Activated T-helper 1 cell treated with anti-CD3 and anti-CD28 coated beads, Interleukin-12 subunit alpha, Interleukin-12 subunit beta, Interleukin-2, Interleukin-4 antibody, amounts not matched to agents 30 ng/mL and 10 ng/mL and 1 ng/mL, durations not matched to agents 14 hours and 24 hours and 36 hours (primary cell): ENCODE measurements around the gene PRR13. TPM values are rescaled to one million over a fixed set of nuclear protein-coding genes. Genes with fewer than 3 reads are reported as not detected.
A peak's percentile ranks its signal among the peaks of the same experiment; 100 is the strongest.

Experiments used
- DNase-seq: peaks from one replicate; pipeline ENCODE4 v3.0.0; 2021; ENCODE audit warnings: low spot score
- H3K27ac Mint-ChIP-seq: one replicate; pipeline ENCODE4 v1.8.0; 2021; ENCODE audit warnings: mild to moderate bottlenecking, mixed read lengths
- H3K27me3 Mint-ChIP-seq: one replicate; pipeline ENCODE4 v1.8.0; 2022; ENCODE audit warnings: mild to moderate bottlenecking, moderate library complexity, mixed read lengths; ENCODE audit not compliant: insufficient read depth
- H3K36me3 Mint-ChIP-seq: one replicate; pipeline ENCODE4 v1.8.0; 2021; ENCODE audit warnings: low read depth, mixed read lengths
- H3K4me1 Mint-ChIP-seq: one replicate; pipeline ENCODE4 v1.8.0; 2021; ENCODE audit warnings: low read depth, mixed read lengths
- H3K4me3 Mint-ChIP-seq: one replicate; pipeline ENCODE4 v1.8.0; 2021; ENCODE audit warnings: mild to moderate bottlenecking, moderate library complexity, mixed read lengths
- H3K9me3 Mint-ChIP-seq: one replicate; pipeline ENCODE4 v1.8.0; 2021; ENCODE audit warnings: mixed read lengths
- intact Hi-C: fragments of 100-400 bp; cut with micrococcal nuclease; formaldehyde crosslinking; loops from one replicate; pipeline ENCODE4 v1.15.1; 2024
- total RNA-seq: library from RNA; stranded (reverse); gene quantifications from 2 replicates; pipeline ENCODE4 v1.2.3, GENCODE V29; 2022

The PRR13 gene
- total RNA-seq, 1 donor from 2014 or later = 219 TPM

DNA sequence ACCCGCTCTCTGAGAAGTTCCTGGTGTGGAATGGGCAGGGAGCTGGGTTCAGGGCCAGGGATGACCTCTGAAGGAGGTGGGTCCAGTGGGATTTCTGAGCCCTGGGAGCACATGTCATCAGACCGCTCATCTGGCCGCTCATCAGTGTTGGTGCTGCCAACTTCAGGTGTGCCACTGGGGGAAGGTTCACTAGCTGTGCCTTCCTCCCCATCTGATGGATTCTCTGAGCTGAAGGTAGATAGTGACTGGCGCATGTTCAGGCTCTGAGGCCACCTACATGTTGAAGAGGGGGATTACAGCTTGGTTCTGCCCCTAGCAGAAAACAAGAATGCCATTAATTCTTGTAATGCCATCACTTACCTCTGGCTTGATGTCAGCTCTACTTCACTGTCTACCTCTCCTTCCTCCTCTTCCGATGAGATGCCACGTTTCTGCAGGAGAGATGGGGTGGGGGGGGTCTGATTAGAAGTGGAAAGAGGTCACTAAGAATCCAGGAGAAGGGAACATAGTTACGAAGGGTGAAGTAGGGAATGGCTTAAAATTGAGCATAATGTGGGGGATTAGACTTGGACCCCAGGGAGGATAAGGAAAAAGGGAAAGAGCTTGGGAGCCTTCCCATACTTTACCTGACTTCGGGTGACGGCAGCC is 40.5 kb downstream of the PRR13 start:
- Mint-ChIP-seq H3K9me3 (no peaks in the 10 kb centered on the region), H3K4me3 (no peak overlapping the region), H3K27ac (no peak overlapping the region), H3K4me1 (no peaks in the 10 kb centered on the region), H3K27me3 (no peaks in the 10 kb centered on the region), H3K36me3 (peaks cover 56% of the 10 kb centered on the region)
- intact Hi-C loops = no loop called here
- DNase-seq = no peak

- Mint-ChIP-seq H3K27ac (no peak overlapping the region), H3K4me3 (no peak overlapping the region)
Measured at GRCh38 chr12:53482626-53483168, 41.2 kb downstream of the PRR13 start.

DNA sequence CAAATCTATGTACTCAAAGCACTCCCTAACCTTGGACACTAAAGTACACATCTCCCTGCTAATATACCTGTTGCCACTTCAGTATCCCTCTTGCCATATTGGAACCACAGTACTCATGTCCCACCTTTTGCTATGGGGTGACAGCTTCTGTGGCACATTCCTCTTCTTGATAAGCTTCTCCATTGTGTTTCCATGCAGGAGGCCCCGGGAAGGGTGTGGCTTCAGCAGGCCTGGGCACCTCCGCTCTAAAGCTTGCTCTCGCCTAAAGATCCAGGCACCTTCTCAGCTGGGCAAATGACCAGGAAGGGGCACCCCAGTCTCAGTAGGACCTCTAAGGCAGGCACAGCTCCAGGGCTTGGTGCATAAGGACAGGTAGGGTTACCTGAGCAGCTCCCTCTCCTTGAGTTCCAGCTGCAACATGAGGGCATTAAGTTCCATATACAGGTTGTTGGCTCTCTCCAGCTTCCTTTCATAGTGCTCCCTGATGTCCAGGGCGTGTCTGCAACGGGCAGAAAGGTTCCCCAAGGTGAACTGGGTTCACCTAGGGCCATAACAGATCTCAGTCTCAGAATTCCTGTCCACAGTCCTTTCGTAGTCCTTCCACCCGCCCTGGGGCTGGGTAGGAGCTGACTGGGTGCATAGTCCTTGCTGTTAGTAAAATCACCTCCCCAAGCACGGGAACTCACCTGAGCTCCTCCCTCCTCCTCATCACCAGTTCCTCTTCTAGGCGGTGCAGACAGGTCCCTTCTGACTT is 41.9 kb downstream of the PRR13 start:
- H3K27ac Mint-ChIP-seq = no peak overlapping the region
- H3K4me1 Mint-ChIP-seq = no peaks in the 10 kb centered on the region
- H3K27me3 Mint-ChIP-seq = no peaks in the 10 kb centered on the region
- peaks cover 51% of the 10 kb centered on the region for H3K36me3 Mint-ChIP-seq
- DNase-seq = no peak
- no peak overlapping the region for H3K4me3 Mint-ChIP-seq
- intact Hi-C loops = no loop called here
- no peaks in the 10 kb centered on the region for H3K9me3 Mint-ChIP-seq

More at GRCh38 chr12:53482626-53483168, 41.2 kb downstream of the PRR13 start:
- H3K36me3 Mint-ChIP-seq = peaks cover 53% of the 10 kb centered on the region
- DNase-seq = no peak
- H3K9me3 Mint-ChIP-seq = no peaks in the 10 kb centered on the region
- H3K4me1 Mint-ChIP-seq = no peaks in the 10 kb centered on the region
- H3K27me3 Mint-ChIP-seq = no peaks in the 10 kb centered on the region
- intact Hi-C loops = no loop called here

DNA sequence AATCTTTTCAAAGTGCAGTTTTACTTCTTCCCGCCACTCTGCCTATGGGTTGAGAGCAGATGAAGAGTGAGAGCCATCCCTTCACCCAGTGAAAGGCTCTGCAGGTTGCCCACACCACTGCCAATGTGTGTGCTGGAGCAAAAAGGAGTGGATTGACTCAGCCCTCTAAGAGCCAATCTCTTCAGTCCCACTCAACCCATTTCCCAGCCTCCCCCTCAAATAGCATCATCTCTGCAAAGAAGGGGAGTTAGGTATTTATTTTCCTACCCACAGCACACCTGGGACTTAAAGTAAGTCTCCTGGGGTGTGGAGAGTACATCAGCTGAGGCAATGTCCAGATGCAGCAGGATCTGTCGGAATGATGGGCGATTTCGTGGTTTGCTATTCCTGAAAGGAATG is 42.4 kb downstream of the PRR13 start:
- Mint-ChIP-seq H3K4me3 (no peak overlapping the region), H3K9me3 (no peaks in the 10 kb centered on the region), H3K27ac (no peak overlapping the region), H3K36me3 (peaks cover 45% of the 10 kb centered on the region), H3K27me3 (no peaks in the 10 kb centered on the region), H3K4me1 (no peaks in the 10 kb centered on the region)
- DNase-seq = no peak
- intact Hi-C loops = no loop called here

DNA sequence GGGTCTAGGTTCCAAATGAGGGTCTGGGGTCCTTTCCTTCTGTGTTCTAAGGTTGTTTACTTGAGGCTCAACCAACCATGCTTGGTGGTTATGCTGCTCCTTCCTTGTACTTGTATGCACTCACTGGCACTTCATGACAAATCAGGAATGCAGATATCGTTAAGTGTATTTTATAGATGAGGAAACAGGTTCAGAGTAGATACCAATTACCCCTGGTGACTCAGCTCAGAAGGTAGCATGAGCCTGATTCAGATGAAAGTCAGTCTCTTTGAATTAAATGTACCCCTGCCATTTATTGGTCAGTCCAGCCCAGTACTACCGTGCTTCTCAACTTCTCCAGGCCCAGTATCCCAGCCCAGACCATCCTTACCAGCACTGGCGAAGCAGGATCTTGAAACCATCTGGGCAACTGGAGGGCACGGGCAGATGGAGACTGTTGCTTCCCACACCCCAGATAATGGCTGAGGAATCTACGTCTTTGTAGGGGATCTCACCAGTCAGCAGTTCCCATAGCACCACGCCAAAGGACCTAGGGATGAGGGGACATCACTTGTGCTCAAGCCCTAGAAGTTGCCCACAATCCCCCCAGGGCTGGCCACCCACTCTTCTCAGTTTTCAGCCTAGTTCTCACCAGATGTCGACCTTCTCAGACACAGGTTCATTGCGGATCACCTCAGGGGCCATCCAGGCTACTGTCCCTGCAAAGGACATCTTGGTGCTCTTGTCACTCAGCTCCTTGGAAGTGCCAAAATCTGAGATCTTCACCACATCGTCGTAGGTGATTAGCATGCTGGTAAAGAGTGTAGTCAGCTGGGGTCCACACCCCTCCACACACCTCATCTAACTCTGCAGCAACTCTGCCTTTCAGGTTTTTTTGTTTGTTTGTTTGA is 43.4 kb downstream of the PRR13 start:
- no peak overlapping the region for H3K4me3 Mint-ChIP-seq
- DNase-seq = no peak
- no peaks in the 10 kb centered on the region for H3K27me3 Mint-ChIP-seq
- H3K4me1 Mint-ChIP-seq = no peaks in the 10 kb centered on the region
- H3K27ac Mint-ChIP-seq = peak overlapping the region; percentile 55
- H3K9me3 Mint-ChIP-seq = no peaks in the 10 kb centered on the region
- intact Hi-C loops = no loop called here
- H3K36me3 Mint-ChIP-seq = peaks cover 36% of the 10 kb centered on the region

DNA sequence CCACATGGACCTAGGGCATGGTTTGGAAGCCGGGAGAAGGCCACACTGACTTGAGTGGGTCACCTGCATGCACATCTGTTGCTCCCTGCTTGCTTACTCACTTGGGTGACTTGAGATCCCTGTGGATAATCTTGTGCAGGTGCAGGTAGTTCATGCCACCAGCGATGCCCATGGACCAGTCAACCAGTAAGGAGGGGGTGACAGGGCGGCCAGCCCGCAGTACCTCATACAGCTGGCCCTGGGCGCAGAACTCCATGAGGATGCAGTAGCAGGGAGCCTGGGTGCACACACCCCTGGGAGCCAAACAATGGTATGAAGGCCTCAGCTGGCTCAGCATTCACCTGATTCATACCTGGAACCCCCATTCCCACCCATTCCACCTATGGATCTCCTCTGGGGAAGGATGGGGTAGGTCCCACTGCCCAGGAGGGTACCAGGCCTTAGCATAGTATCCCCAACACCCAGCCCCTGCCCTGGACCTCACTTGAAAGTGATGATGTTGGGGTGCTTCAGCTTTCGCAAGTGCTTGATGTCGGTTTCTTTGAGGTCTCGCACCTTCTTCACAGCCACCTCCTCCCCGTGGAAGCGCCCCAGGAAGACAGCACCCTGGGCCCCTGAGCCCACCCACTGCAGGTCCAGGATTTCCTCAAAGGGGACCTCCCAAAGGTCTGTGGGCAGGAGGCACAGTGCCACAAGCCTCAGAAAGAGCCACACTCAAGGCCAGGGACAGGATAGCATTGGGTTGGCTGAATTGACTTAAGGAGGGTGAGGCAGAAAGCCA is 44.6 kb downstream of the PRR13 start:
- no peak for DNase-seq
- Mint-ChIP-seq H3K9me3 (no peaks in the 10 kb centered on the region), H3K4me3 (no peak overlapping the region), H3K4me1 (no peaks in the 10 kb centered on the region), H3K36me3 (peaks cover 34% of the 10 kb centered on the region), H3K27ac (no peak overlapping the region), H3K27me3 (no peaks in the 10 kb centered on the region)
- intact Hi-C loops = no loop called here

DNA sequence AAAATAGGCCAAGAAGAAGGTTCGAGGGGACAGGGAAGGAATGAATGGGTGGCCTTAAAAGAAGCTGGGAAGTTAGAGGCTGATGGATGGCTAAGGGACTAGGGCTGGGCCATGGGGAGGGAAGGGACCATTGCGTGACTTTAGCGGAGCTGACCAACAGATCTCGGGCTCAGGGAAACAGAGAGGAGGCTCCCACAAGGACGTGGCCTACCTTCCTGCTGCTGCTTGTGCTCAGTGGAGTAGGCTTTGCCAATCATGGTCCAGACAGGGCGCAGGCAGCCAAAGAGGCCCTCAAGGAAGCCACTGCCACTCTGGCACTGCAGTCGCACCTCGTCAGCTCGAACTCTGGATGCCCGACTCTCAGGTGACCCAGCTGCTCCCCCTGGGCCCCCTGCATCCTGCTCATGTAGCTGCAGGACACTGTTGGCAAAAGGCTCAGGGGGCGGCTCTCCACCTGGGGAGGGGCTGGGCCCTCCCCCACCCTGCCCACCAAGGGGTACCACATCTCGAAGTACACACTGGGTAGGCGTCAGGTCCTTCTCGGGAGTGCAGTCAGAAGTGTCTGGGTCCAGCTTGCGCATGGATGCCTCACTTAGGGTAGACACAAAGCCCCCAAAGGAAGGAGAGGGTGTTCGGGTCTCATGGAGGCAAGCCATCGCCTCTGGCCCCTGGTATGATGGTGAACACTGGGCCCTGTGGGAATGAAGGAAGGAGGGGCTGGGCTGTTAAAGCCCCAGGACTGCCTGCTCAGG is 45.4 kb downstream of the PRR13 start:
- DNase-seq = no peak
- Mint-ChIP-seq H3K4me1 (no peaks in the 10 kb centered on the region), H3K27ac (no peak overlapping the region), H3K4me3 (no peak overlapping the region), H3K27me3 (no peaks in the 10 kb centered on the region), H3K9me3 (no peaks in the 10 kb centered on the region), H3K36me3 (peaks cover 29% of the 10 kb centered on the region)
- intact Hi-C loops = no loop called here

DNA sequence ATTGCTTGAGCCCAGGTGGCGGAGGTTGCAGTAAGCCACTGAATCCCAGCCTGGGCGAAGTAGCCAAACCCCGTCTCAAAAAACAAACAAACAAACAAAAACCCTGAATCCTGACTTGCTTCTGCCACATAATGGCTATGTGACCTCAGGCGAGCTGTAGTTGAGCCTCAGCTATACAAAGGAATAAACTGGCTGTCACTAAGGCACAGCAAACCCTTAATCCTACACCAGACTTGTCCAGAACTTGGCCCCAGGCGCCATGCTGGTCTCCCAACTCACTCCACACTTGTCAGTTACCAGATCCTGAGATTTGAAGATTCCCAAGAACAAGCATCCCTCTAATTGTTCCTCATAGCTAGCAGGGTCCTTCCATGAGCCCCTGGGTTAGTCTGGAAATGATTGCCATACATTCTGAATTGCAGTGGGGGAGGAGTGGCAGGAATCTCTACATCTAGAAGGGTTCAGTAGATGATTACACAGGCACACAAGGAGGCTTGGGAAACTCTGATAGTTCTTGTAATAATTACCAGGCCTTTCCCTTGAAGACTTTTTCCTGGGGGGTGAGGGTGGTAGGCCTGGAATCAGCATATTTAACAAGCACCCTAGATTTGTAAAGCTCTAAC is 47.8 kb downstream of the PRR13 start:
- Mint-ChIP-seq H3K4me1 (peaks cover 20% of the 10 kb centered on the region), H3K27ac (no peak overlapping the region), H3K36me3 (peaks cover 14% of the 10 kb centered on the region), H3K9me3 (no peaks in the 10 kb centered on the region), H3K27me3 (no peaks in the 10 kb centered on the region), H3K4me3 (no peak overlapping the region)
- DNase-seq = no peak
- intact Hi-C loops = no loop called here

- intact Hi-C loops = loop anchor here (2.0 kb wide), 4 partner anchors 15 to 135 kb away; partner anchors contain the start of genes ATF7, PCBP2 and SP1
- H3K27ac Mint-ChIP-seq = peak overlapping the region; percentile 69
Measured at GRCh38 chr12:53492188-53492587, 50.7 kb downstream of the PRR13 start.

DNA sequence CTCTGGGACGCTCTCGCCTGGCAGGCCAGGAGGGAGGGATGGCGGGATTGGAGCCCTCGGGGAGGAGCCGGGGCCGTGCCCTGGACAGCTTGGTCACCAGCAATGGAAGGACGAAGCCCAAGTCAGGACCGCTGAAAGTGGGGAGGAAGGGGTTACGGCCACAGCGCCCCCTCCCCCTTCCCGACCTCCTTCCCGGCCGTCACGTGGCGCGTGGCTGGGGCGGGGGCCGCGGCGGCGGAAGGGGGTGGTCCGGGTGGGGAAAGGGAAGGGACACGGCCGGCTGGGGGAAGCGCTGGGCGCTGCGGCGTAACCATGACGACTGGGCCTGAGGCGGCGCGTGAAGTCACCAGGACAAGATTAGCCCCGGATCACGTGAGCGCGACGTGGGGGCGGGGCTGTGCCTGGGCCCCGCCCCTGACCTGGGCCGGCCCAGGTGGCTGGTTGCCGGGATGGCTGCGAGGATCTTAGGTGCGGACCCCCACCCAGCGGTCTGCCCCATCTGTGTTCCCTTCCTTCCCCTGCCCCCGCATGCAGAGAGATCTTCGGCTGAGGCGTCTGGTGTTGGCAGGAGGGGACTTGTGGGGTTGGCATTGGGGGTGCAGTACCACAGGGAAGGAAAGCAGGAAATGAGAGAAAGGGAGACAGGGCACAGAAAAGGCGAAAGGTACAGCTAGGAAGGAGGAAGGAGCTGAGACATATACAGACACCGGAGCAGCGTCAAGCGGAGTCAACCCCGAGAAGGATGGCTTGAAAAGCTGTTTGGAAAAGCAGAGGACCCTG is 51.5 kb downstream of the PRR13 start:
- peaks cover 7% of the 10 kb centered on the region for H3K36me3 Mint-ChIP-seq
- H3K4me1 Mint-ChIP-seq = peaks cover 37% of the 10 kb centered on the region
- no peaks in the 10 kb centered on the region for H3K9me3 Mint-ChIP-seq
- intact Hi-C loops = loop anchor here (1.0 to 2.0 kb wide), 5 partner anchors 8 to 134 kb away; partner anchors contain the start of genes ATF7, PCBP2, SP1 and TARBP2
- peak; percentile 86 for DNase-seq
- peak overlapping the region; percentile 86 for H3K4me3 Mint-ChIP-seq
- H3K27ac Mint-ChIP-seq = peak overlapping the region; percentile 41
- H3K27me3 Mint-ChIP-seq = no peaks in the 10 kb centered on the region

More at GRCh38 chr12:53492188-53492587, 50.7 kb downstream of the PRR13 start:
- H3K4me1 Mint-ChIP-seq = peaks cover 28% of the 10 kb centered on the region
- H3K9me3 Mint-ChIP-seq = no peaks in the 10 kb centered on the region
- no peaks in the 10 kb centered on the region for H3K27me3 Mint-ChIP-seq
- peak overlapping the region; percentile 68 for H3K4me3 Mint-ChIP-seq
- peaks cover 8% of the 10 kb centered on the region for H3K36me3 Mint-ChIP-seq
- DNase-seq = no peak
